MM.1S (cell line): ENCODE measurements around the gene MYF5.

Experiments used
- EZH2 ChIP-seq: fragments of 300-600 bp; sonication (generic); optimal IDR thresholded peaks from 2 replicates; pipeline ENCODE3; 2017; ENCODE audit warnings: low read depth, mild to moderate bottlenecking, antibody characterized with exemption, low read length, mixed read lengths
- TF ChIP-seq, protein P1 (sequence below): fragments of 300-600 bp; sonication (generic); IDR thresholded peaks from 2 replicates; pipeline ENCODE4 v1.5.1; 2016; ENCODE audit warnings: antibody characterized with exemption, low read length, mixed read lengths

DNA sequence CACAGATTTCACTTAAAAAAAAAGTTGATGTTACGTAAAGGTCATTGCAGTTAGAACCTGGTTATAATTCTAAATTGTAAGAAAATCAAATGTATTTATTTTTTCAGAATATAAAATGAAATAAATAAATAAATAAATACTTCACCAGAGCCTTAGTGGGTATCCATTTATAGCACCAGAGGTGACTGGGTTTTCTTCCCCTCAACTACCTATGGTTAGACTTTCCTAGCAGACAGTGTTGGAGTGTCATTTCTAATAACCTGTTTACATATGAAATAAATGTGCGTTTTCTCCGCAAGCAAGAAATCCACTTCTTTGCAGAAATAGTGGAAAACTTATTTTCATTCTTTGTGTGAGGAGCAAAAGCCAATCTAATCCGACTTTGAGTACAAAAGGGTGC lies 3.3 kb upstream of the MYF5 start:
- TF ChIP-seq, protein P1, sequence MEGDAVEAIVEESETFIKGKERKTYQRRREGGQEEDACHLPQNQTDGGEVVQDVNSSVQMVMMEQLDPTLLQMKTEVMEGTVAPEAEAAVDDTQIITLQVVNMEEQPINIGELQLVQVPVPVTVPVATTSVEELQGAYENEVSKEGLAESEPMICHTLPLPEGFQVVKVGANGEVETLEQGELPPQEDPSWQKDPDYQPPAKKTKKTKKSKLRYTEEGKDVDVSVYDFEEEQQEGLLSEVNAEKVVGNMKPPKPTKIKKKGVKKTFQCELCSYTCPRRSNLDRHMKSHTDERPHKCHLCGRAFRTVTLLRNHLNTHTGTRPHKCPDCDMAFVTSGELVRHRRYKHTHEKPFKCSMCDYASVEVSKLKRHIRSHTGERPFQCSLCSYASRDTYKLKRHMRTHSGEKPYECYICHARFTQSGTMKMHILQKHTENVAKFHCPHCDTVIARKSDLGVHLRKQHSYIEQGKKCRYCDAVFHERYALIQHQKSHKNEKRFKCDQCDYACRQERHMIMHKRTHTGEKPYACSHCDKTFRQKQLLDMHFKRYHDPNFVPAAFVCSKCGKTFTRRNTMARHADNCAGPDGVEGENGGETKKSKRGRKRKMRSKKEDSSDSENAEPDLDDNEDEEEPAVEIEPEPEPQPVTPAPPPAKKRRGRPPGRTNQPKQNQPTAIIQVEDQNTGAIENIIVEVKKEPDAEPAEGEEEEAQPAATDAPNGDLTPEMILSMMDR = no peak
- no peak for TF ChIP-seq EZH2
